K562 (cell line): ENCODE data around the gene TXLNA. TPM values are rescaled to one million over a fixed set of nuclear protein-coding genes. Genes with fewer than 3 reads are reported as not detected.

ENCODE experiments used
- CCAR2 ChIP-seq: fragments of 200-400 bp; formaldehyde crosslinking; IDR thresholded peaks from 2 replicates; pipeline ENCODE4 v1.6.1; 2017; ENCODE audit warnings: mild to moderate bottlenecking, low read depth, low read length
- CHD4 ChIP-seq: fragments of 200-600 bp; sonication (generic); IDR thresholded peaks from 3 replicates; pipeline ENCODE4 v1.6.1; 2012; ENCODE audit warnings: low read depth, mild to moderate bottlenecking, mixed read lengths, low read length, inconsistent platforms; ENCODE audit not compliant: insufficient read depth, insufficient replicate concordance, poor library complexity, severe bottlenecking
- DEAF1 ChIP-seq: fragments of 450-650 bp; formaldehyde crosslinking; IDR thresholded peaks from 2 replicates; pipeline ENCODE4 v1.4.0; 2020; ENCODE audit warnings: mild to moderate bottlenecking, moderate library complexity
- DNMT1 ChIP-seq: fragments of 450-650 bp; IDR thresholded peaks from 2 replicates; pipeline ENCODE4 v1.6.1; 2016; ENCODE audit warnings: antibody characterized with exemption, mild to moderate bottlenecking
- EGR1 ChIP-seq: fragments of 450-650 bp; conservative IDR thresholded peaks from 2 replicates; pipeline ENCODE4 v1.6.1; 2017; ENCODE audit warnings: mild to moderate bottlenecking
- FOXJ3 ChIP-seq: sonication (generic); formaldehyde crosslinking; IDR thresholded peaks from 2 replicates; pipeline ENCODE4 v1.4.0; 2020; ENCODE audit warnings: mild to moderate bottlenecking, missing genetic modification reagents
- HDAC6 ChIP-seq: IDR thresholded peaks from 2 replicates; pipeline ENCODE4 v1.6.1; 2012; ENCODE audit warnings: low read depth, mild to moderate bottlenecking, control low read depth, inconsistent platforms, low read length, moderate library complexity
- MEF2A ChIP-seq: IDR thresholded peaks from 2 replicates; pipeline ENCODE4 v1.6.1; 2011; ENCODE audit warnings: low read depth, mild to moderate bottlenecking, low read length, moderate library complexity; ENCODE audit not compliant: control insufficient read depth
- NCOA1 ChIP-seq: fragments of 450-650 bp; IDR thresholded peaks from 2 replicates; pipeline ENCODE4 v1.6.1; 2016; ENCODE audit warnings: low read depth
- NR2C2 ChIP-seq, 2 experiments: fragments of 200-800 bp in 1 of 2; sonication (Bioruptor generic) in 1 of 2; sonication (generic) in 1 of 2; formaldehyde crosslinking in 1 of 2; IDR thresholded peaks; 2 replicates each; pipeline versions ENCODE4 v1.6.1 to v1.8.0; 2016 to 2022; ENCODE audit warnings: mild to moderate bottlenecking in 1 of 2, missing compliant biosample characterization in 1 of 2, missing genetic modification characterization in 1 of 2, missing genetic modification reagents in 1 of 2
- PHF20 ChIP-seq: fragments of 450-650 bp; IDR thresholded peaks from 2 replicates; pipeline ENCODE4 v1.6.1; 2018; ENCODE audit not compliant: partially characterized antibody
- TARDBP ChIP-seq: fragments of 450-650 bp; IDR thresholded peaks from 2 replicates; pipeline ENCODE4 v1.6.1; 2016
- TCF3 ChIP-seq: sonication (generic); formaldehyde crosslinking; IDR thresholded peaks from 2 replicates; pipeline ENCODE4 v1.4.0; 2020; ENCODE audit warnings: mild to moderate bottlenecking, missing genetic modification reagents
- TSHZ1 ChIP-seq: fragments of 250-450 bp; sonication (Bioruptor Pico); IDR thresholded peaks from 2 replicates; pipeline ENCODE4 v1.4.0; 2020; ENCODE audit warnings: mild to moderate bottlenecking, moderate library complexity
- ZBTB8A ChIP-seq: fragments of 450-650 bp; IDR thresholded peaks from 2 replicates; pipeline ENCODE4 v1.6.1; 2018; ENCODE audit warnings: mild to moderate bottlenecking, moderate library complexity; ENCODE audit not compliant: partially characterized antibody
- ZNF184 ChIP-seq: sonication (generic); formaldehyde crosslinking; IDR thresholded peaks from 2 replicates; pipeline ENCODE4 v1.5.0; 2020; ENCODE audit warnings: missing genetic modification reagents
- polyA plus RNA-seq, 8 experiments: library from polyadenylated mRNA; depleted of rRNA in 4 of 8; stranded (reverse) in 5 of 8; unstranded in 3 of 8; fragments of >200 nt; fragmentation: Nextera tagmentation in 2 of 8; fragmentation: Illumina TruSeq in 1 of 8; extraction: Ambion mirVana in 2 of 8; extraction: Trizol in 1 of 8; gene quantifications; 2 replicates each; pipeline versions ENCODE4 v1.2.1 to v1.2.3, GENCODE V29; 2011 to 2014; ENCODE audit warnings: inconsistent platforms in 1 of 8, missing spikeins in 1 of 8
- total RNA-seq, 7 experiments: library from RNA; depleted of rRNA in 6 of 7; stranded (reverse); fragments of >200 nt in 6 of 7; fragmentation: Illumina TruSeq in 2 of 7; extraction: Trizol in 2 of 7; gene quantifications; 2 replicates each; pipeline versions ENCODE4 v1.2.1 to v1.2.3, GENCODE V29; 2011 to 2021; ENCODE audit warnings: low replicate concordance in 1 of 7
- TF ChIP-seq, protein P1 (sequence below), 2 experiments: IDR thresholded peaks; 2 replicates each; pipeline ENCODE4 v1.6.1; 2012; ENCODE audit warnings: improper control_type of control experiment in 2 of 2, low read depth in 2 of 2, low read length in 2 of 2, borderline replicate concordance in 1 of 2
- TF ChIP-seq, protein P2 (sequence below): sonication (generic); formaldehyde crosslinking; IDR thresholded peaks from 2 replicates; pipeline ENCODE4 v1.9.0; 2022; ENCODE audit warnings: mild to moderate bottlenecking, missing genetic modification reagents

The TXLNA gene
- total and polyA plus RNA-seq, 9 of the 15 experiments (the other 6 are each of a cell fraction or from before 2014, with no cell fraction given), result 9.2 to 54.5 (median 39.3) TPM

DNA sequence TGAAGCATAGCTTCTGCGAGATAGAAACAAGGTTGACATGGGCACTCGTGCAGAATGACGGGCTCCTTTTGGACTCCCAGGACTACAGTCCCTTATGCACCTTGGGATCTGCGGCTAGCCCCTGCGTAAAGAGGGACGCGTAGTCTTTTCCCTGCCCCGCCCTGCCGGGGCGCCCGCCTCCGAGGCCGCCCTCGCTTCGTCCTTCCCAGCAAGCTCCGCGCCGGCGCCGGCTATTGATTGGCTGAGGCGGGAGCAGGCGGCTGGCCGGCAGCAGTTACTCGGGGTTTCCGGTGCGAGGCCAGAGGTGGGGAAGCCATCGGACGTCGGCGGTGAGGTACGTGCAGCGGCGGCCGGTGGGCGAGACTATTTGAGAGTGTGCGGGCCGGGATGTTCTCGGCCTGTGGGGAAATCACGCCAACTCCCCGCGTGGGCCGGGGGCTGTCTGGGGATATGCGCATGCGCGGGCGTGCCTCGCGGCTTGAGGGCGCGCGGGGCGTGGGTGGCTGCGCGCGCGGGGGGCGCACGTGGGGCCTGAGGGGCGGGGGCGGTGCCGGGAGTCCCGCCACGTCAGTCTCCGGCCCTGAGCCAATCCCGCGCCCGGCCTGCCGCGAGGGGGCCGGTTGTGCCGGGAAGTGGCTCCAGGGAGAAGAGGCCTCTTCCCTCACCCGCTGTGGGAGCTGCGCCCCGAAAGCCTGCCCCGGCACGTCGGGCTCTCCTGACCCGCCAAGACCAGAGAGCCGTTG is at the start of gene TXLNA (continued):
- TF ChIP-seq CHD4 (no peak), NR2C2 (CRISPR knock-in tag; IDR thresholded peaks at IDR 0.05) (peak; percentile 80; the same call in 1 of the 2 replicates), NR2C2 (tag; IDR thresholded peaks at IDR 0.05) (peak; percentile 93), NCOA1 (peak; percentile 53; the same call in 1 of the 2 replicates), TARDBP (peak; percentile 98), TSHZ1 (CRISPR knock-in tag) (no peak), HDAC6 (no peak), TCF3 (no peak), ZNF184 (CRISPR knock-in tag) (no peak), DNMT1 (no peak), ZBTB8A (no peak), EGR1 (peak; percentile 97), DEAF1 (CRISPR knock-in tag) (no peak), FOXJ3 (CRISPR knock-in tag) (no peak), PHF20 (peak; percentile 46), CCAR2 (no peak), MEF2A (no peak)
- TF ChIP-seq, protein P1, sequence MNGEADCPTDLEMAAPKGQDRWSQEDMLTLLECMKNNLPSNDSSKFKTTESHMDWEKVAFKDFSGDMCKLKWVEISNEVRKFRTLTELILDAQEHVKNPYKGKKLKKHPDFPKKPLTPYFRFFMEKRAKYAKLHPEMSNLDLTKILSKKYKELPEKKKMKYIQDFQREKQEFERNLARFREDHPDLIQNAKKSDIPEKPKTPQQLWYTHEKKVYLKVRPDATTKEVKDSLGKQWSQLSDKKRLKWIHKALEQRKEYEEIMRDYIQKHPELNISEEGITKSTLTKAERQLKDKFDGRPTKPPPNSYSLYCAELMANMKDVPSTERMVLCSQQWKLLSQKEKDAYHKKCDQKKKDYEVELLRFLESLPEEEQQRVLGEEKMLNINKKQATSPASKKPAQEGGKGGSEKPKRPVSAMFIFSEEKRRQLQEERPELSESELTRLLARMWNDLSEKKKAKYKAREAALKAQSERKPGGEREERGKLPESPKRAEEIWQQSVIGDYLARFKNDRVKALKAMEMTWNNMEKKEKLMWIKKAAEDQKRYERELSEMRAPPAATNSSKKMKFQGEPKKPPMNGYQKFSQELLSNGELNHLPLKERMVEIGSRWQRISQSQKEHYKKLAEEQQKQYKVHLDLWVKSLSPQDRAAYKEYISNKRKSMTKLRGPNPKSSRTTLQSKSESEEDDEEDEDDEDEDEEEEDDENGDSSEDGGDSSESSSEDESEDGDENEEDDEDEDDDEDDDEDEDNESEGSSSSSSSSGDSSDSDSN (IDR thresholded peaks at IDR 0.05; ENCODE audit: borderline replicate concordance in 1 of 2, low read depth in 2 of 2, low read length in 2 of 2), result no peak
- TF ChIP-seq, protein P2, sequence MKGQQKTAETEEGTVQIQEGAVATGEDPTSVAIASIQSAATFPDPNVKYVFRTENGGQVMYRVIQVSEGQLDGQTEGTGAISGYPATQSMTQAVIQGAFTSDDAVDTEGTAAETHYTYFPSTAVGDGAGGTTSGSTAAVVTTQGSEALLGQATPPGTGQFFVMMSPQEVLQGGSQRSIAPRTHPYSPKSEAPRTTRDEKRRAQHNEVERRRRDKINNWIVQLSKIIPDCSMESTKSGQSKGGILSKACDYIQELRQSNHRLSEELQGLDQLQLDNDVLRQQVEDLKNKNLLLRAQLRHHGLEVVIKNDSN (CRISPR knock-in tag), result peak; percentile 69
